GM21786 (cell line): ENCODE results near the gene RIMS1.

Experiments used
- ATAC-seq: cut with Tn5 transposase; IDR thresholded peaks from one replicate; pipeline ENCODE4 v1.9.1; 2021; ENCODE audit not compliant: unreplicated experiment

RIMS1 gene

GRCh38 chr6:72218125-72218524 is 331.8 kb downstream of the RIMS1 start:
- peak; percentile 71 for ATAC-seq

GRCh38 chr6:72219536-72219935 is 333.2 kb downstream of the RIMS1 start:
- no peak for ATAC-seq

DNA sequence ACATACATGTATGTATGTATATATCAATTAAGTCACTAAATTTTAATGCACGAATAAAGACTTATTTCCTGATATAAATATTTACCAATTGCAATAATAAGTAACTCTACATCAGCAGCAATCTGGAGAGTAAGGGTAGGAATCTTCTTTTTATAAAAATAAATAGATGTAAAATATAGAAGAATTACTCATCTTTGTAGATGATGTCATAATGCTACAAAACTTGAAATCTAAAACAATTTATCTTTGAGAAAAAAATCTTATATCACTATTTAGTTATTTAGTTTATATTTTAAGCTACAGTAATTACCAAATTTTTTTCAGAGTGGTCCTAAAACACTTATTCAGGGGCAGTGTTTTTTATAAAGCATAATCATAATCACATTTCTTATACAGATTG is 351.7 kb downstream of the RIMS1 start:
- no peak for ATAC-seq

DNA sequence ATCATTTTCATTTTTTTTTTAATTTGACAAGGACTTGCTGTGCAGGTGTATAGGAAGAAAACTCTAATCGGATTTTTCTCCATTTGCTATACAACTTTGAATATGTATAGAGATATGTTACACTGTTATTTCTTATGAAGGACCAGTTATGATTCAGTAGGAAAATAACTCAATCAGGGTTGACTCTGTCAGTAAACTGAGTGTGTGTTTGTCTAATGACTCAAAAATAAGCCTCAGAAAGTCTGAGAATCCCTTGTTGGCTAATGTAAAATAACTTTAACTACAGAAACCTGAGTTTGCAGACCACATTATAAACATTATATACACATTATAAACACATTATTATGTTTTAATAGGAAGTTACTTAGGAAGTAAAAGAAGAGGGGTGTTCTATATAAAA is 352.6 kb downstream of the RIMS1 start:
- ATAC-seq: no peak

GRCh38 chr6:72245565-72245964 is 359.2 kb downstream of the RIMS1 start:
- ATAC-seq: no peak

DNA sequence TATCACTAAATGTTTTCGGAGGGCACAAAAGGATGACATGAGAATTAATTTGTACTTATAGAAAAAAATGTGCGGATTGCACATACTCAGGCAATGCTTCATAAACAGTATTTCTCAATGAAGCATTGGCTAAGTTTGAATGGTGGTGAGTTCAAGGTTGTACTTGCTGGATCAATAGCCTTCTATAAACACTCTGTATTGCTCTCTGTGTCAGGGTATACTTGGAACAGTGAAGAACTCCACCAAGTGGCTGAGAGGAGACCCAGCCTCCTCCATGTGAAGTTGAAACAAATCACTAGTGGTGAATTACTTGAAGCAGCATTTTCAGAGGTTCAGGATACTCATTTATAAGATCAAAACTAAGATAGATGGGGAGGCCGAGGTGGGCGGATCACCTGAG is 360.6 kb downstream of the RIMS1 start:
- no peak for ATAC-seq

DNA sequence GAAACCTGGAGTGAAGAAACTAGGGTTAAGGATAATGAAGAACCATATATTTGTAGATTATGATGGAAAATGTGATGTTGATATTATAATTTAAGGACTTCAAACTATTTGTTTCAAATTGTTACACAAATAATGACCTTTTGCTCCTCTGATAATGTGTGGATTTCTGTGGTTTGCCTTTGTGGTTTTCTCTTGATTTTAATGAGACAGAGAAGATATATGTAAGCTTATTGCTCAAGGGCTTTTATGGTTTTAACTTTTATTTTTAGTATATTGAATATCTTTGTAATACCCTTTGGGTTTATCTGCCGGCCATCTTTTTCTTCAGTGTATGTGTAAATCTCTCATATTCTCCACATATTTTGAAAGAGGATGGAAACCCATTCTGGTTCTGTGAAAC is 362.3 kb downstream of the RIMS1 start:
- no peak for ATAC-seq

GRCh38 chr6:72250664-72251063 is 364.3 kb downstream of the RIMS1 start:
- ATAC-seq: no peak

DNA sequence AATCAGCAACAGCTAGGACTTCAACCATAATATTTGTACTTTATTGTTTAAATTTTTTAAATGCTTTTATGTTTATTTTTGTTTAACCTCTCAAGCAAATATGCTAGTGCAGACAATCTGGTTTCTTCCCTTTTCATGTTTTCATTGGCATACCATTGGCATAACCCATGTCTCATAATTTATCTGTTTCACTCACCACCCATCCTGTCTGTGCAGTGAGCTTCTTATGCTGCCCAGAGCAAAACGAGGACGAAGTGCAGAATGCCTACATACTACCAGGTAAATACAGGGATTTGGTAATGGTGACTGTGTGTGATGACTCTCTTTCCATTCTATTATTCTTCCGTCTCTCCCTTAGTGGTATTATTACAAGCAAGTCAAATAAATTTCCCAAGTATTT is 374.1 kb downstream of the RIMS1 start:
- no peak for ATAC-seq

DNA sequence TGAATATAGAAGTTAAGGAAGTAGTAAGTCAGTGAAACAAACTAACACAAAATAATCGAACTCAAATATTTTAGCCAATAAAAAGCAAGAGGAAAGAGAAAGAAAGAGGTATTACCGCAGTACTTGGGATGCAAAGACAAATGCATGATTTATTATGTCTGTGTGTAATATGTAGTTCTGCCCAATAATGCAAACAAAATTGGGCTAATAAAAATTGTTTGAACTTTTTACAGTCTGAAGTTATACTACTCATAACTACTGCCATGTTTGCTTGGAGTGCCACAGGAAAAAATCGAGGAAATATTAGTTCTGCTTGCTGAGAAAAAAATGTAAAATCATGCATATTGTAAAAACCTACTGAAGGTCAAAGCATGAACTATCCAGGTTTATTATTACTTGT is 375.2 kb downstream of the RIMS1 start:
- ATAC-seq: no peak

- no peak for ATAC-seq
These were observed 375.9 kb downstream of the RIMS1 start for GRCh38 chr6:72262254-72262653.

DNA sequence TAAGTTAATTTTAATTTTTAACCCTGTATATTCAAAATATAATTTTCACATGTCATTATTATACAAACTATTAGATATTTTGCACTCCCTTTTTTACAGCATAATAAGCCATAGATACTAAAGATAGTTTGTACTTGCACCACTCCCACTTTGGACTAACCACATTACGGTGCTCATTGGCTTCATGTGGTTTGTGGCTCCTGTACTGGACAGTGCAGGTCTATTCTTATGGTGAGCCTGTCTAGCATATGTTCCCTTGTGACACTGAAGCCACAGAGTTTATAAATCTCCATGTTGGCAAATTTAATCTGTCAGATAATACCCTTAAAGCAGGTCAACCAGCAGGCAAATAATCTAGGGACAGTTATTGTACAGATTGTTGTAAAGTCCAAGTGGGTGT is 381.1 kb downstream of the RIMS1 start:
- ATAC-seq: no peak

GRCh38 chr6:72271531-72271930 is 385.2 kb downstream of the RIMS1 start:
- ATAC-seq: no peak

DNA sequence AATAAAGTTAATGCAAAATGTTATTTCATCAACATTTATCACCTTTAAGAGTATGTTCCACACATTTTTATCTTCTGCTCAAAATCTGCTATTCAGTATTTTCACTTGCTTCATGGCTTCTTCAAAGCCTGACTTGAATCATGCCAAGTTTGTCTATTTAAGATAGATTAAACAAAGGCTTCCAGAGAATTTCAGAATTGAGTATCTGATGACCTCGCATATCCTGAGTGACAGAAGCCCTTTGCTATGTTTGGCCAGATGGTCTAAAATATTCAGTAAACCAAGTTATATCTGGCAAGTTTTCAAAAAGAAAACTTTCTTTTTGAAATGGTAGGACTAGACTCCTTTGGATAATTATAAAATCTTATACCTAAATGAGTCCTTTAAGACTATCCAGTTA is 386.6 kb downstream of the RIMS1 start:
- ATAC-seq: no peak

GRCh38 chr6:72275888-72276287 is 389.5 kb downstream of the RIMS1 start:
- ATAC-seq: no peak

- no peak for ATAC-seq
These were observed 395.9 kb downstream of the RIMS1 start for GRCh38 chr6:72282201-72282600.

DNA sequence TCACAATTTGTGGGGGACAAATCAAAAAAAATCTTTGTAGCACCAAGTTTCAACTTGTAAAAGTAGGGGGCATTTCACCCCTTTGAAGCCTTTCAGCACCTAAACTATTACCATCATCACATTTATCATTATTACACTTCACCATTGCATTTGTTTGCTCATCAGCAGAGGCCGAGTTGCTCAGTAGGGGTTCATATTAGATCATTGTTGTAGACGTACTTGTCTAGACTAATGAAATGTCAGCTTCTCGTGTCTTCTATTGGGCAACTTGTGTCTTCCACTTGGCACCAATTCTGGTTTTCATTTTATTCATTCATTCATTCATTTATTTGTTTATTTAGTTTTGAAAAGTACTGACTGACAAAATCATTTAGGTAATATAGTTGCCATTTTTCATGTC is 397.2 kb downstream of the RIMS1 start:
- ATAC-seq: no peak

DNA sequence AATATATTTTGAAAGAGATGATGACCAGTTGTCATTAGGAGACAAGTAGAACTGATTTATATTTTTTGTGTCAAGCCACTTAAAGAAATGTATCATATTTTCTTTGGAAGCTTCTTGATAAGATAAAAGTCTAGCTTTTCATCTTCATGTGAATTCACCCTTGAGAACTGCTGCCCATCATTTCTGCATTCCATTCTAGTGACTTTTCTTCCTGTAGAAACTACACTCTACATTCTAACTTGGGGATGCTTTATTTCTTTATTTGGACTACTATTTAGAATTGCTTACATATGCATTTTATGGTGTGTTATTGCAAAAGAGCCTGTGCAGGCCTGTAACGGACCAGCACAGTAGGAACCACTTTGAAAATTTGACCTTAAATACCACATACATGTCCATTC is 400.6 kb downstream of the RIMS1 start:
- no peak for ATAC-seq

DNA sequence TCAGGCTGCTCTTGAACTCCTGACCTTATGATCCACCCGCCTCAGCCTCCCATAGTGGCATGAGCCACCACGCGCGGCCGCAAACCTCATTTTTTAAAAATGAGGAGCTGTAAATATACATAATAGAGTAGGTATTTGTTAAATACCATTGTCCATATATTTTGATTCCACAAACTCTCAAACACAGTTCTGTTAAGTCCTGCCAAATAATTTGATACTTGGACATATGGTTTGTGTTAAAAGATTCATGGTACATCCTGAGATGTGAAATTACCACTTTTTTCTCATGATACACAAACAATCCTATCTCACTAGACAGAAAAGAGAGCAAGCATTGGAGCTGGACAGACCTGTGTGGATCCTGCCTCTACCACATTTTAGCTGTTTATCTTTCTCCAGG is 401.5 kb downstream of the RIMS1 start:
- no peak for ATAC-seq

DNA sequence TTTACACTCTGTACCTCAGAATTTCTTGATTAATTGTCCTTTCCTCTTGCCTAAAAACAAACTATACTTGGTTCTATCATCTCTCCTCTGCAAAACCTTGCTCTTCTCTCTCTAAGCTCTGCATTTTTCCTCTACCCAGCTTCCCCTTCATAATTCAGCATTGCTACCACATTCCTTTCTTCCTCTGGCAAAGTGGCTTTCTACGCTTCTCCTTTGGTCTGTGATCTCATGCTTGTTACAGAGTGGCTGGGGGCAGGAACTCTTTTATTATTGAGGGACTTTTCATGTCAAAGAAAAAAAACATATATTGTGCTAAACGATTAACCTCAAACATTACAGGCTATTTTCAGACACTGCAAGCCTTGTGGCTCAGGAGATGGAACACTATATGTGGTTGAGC is 402.2 kb downstream of the RIMS1 start:
- no peak for ATAC-seq

DNA sequence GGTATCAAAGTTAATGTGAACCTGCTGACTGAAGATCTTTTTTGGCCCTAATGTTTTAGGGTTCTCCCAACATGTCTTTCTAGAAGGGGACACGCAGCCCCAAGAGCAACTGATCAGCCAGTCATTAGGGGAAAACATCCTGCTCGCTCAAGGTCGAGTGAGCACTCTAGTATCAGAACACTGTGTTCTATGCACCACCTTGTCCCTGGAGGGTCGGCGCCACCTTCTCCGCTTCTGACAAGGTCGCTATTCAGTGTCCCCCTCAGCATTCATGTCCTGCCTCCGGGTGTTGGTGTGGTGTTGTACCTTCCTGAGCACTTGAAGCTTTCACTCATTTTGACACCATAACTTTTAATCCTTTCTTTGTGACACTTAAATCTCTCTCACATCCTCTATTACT is 404.3 kb downstream of the RIMS1 start:
- no peak for ATAC-seq

DNA sequence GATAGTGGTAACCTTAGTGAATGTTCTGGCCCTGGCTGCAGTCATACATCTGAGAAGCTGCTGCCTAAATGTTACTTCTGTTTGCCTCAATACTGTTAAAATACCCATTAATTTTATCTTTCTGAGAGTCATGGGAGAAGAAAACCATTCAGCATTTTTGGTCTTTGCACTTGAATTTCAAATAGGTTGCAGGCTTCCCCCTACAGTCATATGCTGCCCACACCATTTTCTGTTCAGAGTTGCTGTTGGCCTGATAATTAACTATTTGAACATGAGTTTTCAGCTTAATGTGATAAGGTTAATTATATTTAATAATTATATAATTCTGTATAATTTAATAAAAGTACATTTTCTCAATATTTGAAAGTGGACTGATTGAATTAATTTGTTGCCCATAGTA is 410.0 kb downstream of the RIMS1 start:
- no peak for ATAC-seq

DNA sequence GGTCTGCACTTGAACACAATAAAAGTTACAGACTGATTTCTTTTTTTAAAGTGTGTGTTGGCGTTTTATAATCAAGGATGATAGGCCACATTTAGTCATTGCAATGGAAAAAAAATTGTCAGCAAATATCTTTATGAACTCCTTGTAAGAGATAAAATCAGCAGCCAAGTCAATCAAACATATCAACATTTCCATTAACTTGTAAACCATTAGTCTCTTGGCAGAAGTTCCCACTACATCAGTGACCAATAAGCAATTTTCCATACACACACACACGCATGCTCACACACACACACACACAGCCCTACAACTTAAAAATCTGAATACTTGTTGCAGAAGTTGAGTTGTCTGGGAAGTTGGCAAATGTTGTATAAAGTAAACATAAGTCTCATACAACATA is 419.6 kb downstream of the RIMS1 start:
- no peak for ATAC-seq
